Measurements from ENCODE around the gene EIF2A. TPM values are rescaled to one million over a fixed set of nuclear protein-coding genes. Genes with fewer than 3 reads are reported as not detected.
"Not testable (repeated sequence)": the region's sequence is repeated elsewhere in the genome, so short reads cannot be mapped to it uniquely, and the experiment has no call there.

EIF2A gene
- 10 to 100 TPM; 68.3 to 91.2 TPM for total RNA-seq

DNA sequence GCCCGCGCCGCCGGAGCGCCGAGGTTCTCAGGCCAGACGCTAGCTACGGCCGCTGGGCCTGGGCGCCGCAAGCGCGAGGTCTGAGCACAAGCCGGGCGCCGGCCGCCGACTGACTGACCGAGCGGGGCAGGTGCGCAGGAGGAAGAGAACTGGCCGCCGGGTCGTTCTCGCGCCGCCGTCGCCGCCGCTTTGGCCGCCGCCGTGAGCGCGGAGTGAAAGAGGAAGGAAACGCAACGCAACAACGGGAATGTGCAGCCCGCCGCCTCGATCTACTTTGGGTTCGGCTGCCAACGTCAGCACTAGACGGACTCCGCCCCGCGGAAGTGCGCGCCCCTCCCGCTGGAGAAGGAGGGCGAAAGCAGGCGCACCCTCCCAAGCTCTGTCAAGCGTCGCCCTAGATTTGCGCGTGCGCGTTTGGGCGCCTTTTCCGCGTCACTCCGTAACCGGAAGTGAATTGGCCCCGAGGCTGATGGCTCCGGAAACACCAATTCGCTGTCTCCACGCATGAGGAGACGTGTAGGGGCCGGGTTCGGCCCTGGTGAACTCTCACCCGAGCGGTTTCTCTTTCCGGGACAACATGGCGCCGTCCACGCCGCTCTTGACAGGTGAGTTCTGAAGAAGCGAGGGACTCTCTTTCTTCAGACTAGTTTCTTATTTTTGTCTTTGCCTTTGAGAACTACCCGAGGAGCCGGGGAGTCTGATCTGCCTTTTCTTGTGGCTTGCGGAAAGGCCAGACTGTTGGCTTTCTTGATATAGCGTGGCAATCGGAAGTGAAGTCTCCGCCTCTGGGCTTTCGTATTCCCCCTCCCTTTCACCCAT lies at the start of gene EIF2A, which contains the start of gene SERP1:
Gene EIF2A (plus strand): TSS at position 562 of the 819 bp plus-strand sequence. CDS start 16 bp downstream, at position 578.
Gene SERP1 (minus strand): TSS at position 271 of the 819 bp plus-strand sequence. CDS start 361 bp downstream, outside the sequence.
- CTCF ChIA-PET, result interaction anchor here (0.6 to 1.3 kb wide), 5 partner anchors 9 to 227 kb away, joined by 3 to 4 read pairs (median 3); partner anchors contain the start of gene SIAH2
- H3K27me3 Mint-ChIP-seq, result no peaks in the 10 kb centered on the region

DNA sequence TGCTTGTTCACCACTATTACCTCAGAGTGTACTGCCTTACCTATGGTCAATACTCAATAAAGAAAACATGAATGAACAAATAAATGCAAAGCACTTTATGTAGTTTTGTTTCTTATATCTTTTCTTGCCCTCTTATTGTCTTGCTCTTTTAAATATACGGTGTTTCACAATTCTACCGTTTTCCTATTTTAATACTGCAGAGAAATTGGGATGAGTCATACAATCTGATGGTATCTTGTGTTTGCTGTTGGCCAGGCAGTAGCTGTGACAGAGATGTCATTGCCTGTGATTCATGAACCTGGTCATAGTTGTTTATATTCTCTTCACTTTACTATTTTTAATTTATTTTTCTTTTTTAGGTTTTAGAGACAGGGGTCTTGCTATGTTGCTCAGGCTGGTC lies 48.6 kb upstream of the EIF2A start:
- ChIA-PET CTCF (no interaction called here), POLR2A (no interaction called here)
- Mint-ChIP-seq H3K4me3 (no peak overlapping the region), H3K9me3 (peaks cover 9% of the 10 kb centered on the region), H3K27me3 (no peaks in the 10 kb centered on the region), H3K27ac (no peak overlapping the region), H3K4me1 (no peaks in the 10 kb centered on the region), H3K36me3 (ENCODE audit: low read depth) (no peaks in the 10 kb centered on the region)
- no peak for DNase-seq

More for the DNA sequence above, at the start of gene EIF2A, which contains the start of gene SERP1:
- Mint-ChIP-seq H3K27ac (peak within 1 kb of the TSS; percentile 95), H3K4me3 (peak within 1 kb of the TSS; percentile 90), H3K4me1 (peaks cover 61% of the 10 kb centered on the region), H3K36me3 (ENCODE audit: low read depth) (peaks cover 50% of the 10 kb centered on the region), H3K9me3 (no peaks in the 10 kb centered on the region)
- peak; percentile 99 for DNase-seq
- POLR2A ChIA-PET, result interaction anchor here (1.3 kb wide), 1 partner anchor 56 kb away, joined by 5 read pairs; the partner anchor contains the start of gene SELENOT

DNA sequence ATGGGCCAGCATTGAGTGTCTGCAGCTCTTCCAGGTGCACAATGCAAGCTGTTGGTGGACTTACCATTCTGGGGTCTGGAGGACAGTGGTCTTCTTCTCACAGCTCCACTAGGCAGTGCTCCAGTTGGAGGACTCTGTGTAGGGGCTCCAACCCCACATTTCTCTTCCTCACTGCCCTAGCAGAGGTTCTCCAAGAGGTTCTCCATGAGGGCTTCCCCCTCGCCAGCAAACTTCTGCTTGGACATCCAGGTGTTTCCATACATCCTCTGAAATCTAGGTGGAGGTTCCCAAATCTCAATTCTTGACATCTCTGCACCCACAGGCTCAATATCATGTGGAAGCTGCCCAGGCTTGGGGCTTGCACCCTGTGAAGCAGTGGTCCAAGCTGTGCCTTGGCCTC lies 45.6 kb upstream of the EIF2A start:
- ChIA-PET POLR2A (interaction anchor here (0.5 kb wide), 1 partner anchor 934 kb away, joined by 4 read pairs; no protein-coding TSS in a partner anchor), CTCF (interaction anchor here (0.6 kb wide), 1 partner anchor 88 kb away, joined by 4 read pairs; no protein-coding TSS in a partner anchor)
- DNase-seq; H3K4me1 Mint-ChIP-seq; H3K27me3 Mint-ChIP-seq; H3K4me3 Mint-ChIP-seq; H3K27ac Mint-ChIP-seq; H3K9me3 Mint-ChIP-seq; H3K36me3 Mint-ChIP-seq (ENCODE audit: low read depth): not testable (repeated sequence)

DNA sequence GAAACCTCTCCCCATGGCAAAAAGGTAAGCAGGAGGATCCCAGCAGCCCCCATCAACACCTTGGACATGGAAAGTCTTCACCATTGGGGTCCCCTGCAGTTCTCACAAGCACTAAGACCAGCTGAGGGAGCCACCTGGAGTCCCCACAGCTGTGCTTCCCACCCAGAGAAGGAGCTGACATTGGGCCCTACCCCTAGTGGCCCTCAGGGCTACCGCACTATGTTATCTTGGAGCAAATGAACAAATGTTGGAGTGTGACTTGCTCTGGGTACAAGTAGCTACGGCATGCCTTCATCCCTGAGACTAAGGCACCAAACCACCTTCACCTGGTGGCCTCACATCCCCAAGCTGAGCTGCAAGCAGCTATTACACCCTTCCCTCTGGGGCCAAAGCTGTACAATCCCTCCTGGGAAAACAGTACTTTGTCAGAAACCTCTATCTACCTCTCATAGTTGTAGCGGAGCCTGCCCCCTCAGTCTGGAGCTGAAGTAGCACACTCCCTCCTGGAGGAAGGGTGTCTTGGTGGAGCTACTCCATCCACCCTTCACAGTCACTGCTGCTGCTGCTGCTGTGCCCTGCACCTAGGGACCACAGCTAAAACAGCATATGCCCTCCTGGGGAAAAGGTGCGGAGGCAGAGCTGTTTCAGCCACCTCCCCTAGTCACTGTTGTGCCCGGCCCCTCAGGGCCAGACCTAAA lies 43.0 kb upstream of the EIF2A start:
- DNase-seq, result no peak
- peaks cover 9% of the 10 kb centered on the region for H3K9me3 Mint-ChIP-seq
- H3K4me3 Mint-ChIP-seq, result no peak overlapping the region
- H3K27ac Mint-ChIP-seq, result no peak overlapping the region
- H3K27me3 Mint-ChIP-seq, result peaks cover 14% of the 10 kb centered on the region
- CTCF ChIA-PET, result interaction anchor here (0.6 kb wide), 1 partner anchor 255 kb away, joined by 3 read pairs; no protein-coding TSS in a partner anchor
- POLR2A ChIA-PET, result no interaction called here
- H3K36me3 Mint-ChIP-seq (ENCODE audit: low read depth), result no peaks in the 10 kb centered on the region
- H3K4me1 Mint-ChIP-seq, result no peaks in the 10 kb centered on the region

DNA sequence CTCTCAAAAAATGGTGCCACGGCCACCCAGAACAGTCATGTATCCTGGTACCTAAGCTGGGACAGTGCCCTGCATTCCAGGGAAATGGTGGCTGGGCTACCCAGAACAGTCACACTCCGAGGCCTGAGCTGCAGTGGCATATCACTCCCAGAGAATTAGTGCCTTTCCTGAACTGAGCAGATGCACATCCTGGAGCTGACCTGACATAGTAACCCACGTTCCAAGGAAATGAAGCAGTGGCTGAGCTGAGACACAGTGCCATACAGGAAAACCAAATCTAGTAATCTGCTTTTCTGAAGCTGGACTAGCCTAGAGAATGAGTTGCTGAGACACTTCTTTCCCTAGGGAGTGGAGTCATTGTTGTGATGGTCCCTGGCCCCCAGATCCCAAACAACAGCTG lies 42.1 kb upstream of the EIF2A start:
- H3K36me3 Mint-ChIP-seq (ENCODE audit: low read depth), result no peaks in the 10 kb centered on the region
- no peak overlapping the region for H3K4me3 Mint-ChIP-seq
- H3K9me3 Mint-ChIP-seq, result peaks cover 9% of the 10 kb centered on the region
- no peak for DNase-seq
- no peak overlapping the region for H3K27ac Mint-ChIP-seq
- CTCF ChIA-PET, result interaction anchor here (0.6 to 1.3 kb wide), 3 partner anchors 9 to 694 kb away, joined by 3 read pairs; no protein-coding TSS in a partner anchor
- POLR2A ChIA-PET, result no interaction called here
- H3K27me3 Mint-ChIP-seq, result peaks cover 21% of the 10 kb centered on the region
- no peaks in the 10 kb centered on the region for H3K4me1 Mint-ChIP-seq

DNA sequence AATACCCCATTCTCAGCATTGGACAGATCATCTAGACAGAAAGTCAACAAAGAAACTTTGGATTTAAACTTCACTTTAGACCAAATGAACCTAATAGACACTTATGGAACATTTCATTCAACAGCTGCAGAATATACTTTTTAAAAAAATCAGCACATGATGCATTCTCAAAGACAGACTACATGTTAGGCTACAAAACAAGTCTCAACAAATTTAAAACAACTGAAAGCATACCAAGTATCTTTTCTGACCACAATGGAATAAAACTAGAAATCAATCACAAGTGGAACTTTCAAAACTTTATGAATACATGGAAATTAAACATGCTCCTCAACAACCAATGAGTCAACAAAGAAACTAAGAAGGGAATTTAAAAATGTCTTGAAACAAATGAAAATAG lies 38.2 kb upstream of the EIF2A start:
- Mint-ChIP-seq H3K4me1 (no peaks in the 10 kb centered on the region), H3K4me3 (no peak overlapping the region), H3K27ac (no peak overlapping the region), H3K27me3 (peaks cover 32% of the 10 kb centered on the region), H3K9me3 (no peaks in the 10 kb centered on the region), H3K36me3 (ENCODE audit: low read depth) (no peaks in the 10 kb centered on the region)
- POLR2A ChIA-PET, result no interaction called here
- no peak for DNase-seq
- CTCF ChIA-PET, result no interaction called here

DNA sequence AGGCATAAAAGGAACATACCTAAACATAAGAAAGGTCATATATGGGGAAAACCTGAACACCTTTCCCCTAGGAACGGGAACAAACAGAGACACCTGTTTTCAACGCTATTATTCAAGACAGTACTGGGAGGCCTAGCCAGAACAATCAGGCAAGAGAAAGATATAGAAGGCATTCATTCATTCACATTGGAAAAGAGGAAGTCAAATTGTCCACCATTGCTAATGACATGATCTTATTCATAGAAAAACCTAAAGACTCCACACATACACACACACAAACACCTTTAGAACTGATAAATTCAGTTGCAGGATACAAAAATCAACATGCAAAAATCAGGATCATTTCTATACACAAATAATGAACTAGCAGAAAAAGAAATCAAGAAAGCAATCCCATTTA lies 36.8 kb upstream of the EIF2A start:
- H3K4me3 Mint-ChIP-seq, result no peak overlapping the region
- H3K36me3 Mint-ChIP-seq (ENCODE audit: low read depth), result no peaks in the 10 kb centered on the region
- no peaks in the 10 kb centered on the region for H3K4me1 Mint-ChIP-seq
- ChIA-PET CTCF (no interaction called here), POLR2A (no interaction called here)
- peaks cover 32% of the 10 kb centered on the region for H3K27me3 Mint-ChIP-seq
- H3K9me3 Mint-ChIP-seq, result no peaks in the 10 kb centered on the region
- DNase-seq, result no peak
- no peak overlapping the region for H3K27ac Mint-ChIP-seq

DNA sequence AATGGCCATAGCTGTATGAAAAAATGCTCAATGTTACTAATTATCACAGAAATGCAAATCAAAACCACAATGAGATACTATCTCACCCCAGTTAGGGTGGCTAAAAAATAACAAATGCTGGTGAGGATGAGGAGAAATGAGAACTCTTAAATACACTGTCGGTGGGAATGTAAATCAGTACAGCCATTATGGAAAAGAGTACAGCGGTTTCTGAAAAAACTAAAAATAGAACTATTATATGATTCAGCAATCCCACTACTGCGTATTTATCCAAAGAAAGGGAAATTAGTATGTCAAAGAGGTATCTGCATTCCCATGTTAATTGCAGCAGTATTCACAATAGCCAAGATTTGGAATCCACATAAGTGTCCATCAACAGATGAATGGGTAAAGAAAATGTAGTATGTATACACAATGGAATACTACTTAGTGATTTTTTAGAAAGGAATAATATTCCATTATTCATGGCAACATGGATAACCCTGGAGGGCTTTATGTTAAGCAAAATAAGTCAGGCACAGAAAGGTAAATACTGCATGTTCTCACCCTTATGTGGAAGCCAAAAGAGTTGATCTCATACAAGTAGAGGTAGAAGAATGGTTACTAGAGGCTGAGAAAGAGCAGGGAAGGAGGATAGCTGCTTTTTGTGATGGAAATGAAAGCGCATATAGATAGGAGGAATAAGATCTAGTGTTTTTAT lies 35.3 kb upstream of the EIF2A start:
- DNase-seq, result no peak
- peaks cover 35% of the 10 kb centered on the region for H3K27me3 Mint-ChIP-seq
- no peaks in the 10 kb centered on the region for H3K36me3 Mint-ChIP-seq (ENCODE audit: low read depth)
- ChIA-PET POLR2A (no interaction called here), CTCF (no interaction called here)
- H3K27ac Mint-ChIP-seq, result no peak overlapping the region
- H3K4me1 Mint-ChIP-seq, result no peaks in the 10 kb centered on the region
- no peak overlapping the region for H3K4me3 Mint-ChIP-seq
- no peaks in the 10 kb centered on the region for H3K9me3 Mint-ChIP-seq

DNA sequence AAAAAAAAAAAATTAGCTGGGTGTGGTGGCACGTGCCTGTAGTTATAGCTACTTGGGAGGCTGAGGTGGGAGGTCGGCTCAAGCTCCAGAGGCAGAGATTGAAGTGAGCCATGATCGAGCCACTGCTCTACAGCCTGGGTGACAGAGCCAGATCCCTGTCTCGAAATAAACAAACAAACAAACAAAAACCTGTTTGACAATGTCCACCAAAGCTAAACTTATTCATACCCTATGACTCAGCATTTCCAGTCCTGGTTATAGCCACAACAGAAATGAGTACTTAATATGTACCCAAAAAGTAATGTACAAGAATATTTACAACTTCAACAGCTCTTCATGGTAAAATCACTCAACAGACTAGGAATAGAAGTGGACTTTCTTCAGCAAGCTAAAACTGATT lies 31.4 kb upstream of the EIF2A start:
- Mint-ChIP-seq H3K27me3 (peaks cover 17% of the 10 kb centered on the region), H3K36me3 (ENCODE audit: low read depth) (no peaks in the 10 kb centered on the region), H3K4me1 (no peaks in the 10 kb centered on the region), H3K27ac (no peak overlapping the region), H3K9me3 (no peaks in the 10 kb centered on the region), H3K4me3 (no peak overlapping the region)
- POLR2A ChIA-PET, result no interaction called here
- CTCF ChIA-PET, result interaction anchor here (0.6 kb wide), 1 partner anchor 282 kb away, joined by 3 read pairs; no protein-coding TSS in a partner anchor
- DNase-seq, result no peak

DNA sequence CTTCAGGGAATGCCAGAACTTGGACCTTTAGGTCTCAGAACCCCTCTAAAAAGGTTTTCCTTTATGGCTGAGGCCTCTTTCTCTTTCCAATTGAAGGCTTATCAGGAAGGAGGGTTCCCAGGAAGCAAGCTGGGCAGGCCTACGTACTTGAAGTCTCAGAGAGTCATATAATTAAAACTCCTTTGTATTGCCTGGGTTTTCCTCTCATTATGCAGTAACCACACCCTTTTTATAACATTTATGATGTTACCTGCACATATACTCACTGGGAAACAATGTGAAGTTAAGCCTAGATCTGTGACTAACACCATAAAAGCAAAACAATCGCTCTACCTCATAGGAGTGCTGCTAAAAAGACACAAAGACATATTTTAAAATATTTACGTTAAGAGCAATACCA lies 27.6 kb upstream of the EIF2A start:
- CTCF ChIA-PET, result no interaction called here
- H3K27ac Mint-ChIP-seq, result no peak overlapping the region
- H3K36me3 Mint-ChIP-seq (ENCODE audit: low read depth), result no peaks in the 10 kb centered on the region
- DNase-seq, result no peak
- no peak overlapping the region for H3K4me3 Mint-ChIP-seq
- POLR2A ChIA-PET, result no interaction called here
- no peaks in the 10 kb centered on the region for H3K9me3 Mint-ChIP-seq
- peaks cover 10% of the 10 kb centered on the region for H3K27me3 Mint-ChIP-seq
- no peaks in the 10 kb centered on the region for H3K4me1 Mint-ChIP-seq

DNA sequence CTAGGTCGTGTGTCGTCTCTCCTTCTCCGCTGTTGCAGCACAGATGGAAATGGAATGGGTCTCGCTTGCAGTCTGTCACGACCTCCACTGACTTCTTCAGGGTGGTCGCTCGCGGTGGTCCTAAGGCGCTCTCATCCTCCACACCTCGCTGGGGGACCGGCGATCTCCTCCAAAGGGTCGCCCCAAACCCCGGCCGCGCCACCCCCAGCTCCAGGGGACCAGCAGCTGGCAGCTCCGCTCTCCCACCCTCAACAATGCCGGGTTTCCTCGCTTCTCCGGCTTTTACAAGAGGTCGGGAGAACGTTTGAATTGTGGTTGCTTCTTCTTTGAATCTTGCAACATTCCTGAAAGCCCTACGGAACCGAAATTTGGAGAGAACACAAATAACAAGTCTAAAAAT lies 26.2 kb upstream of the EIF2A start:
- Mint-ChIP-seq H3K36me3 (ENCODE audit: low read depth) (no peaks in the 10 kb centered on the region), H3K4me1 (no peaks in the 10 kb centered on the region), H3K27me3 (peaks cover 10% of the 10 kb centered on the region), H3K4me3 (no peak overlapping the region), H3K27ac (no peak overlapping the region), H3K9me3 (no peaks in the 10 kb centered on the region)
- ChIA-PET POLR2A (no interaction called here), CTCF (interaction anchor here (1.0 to 1.8 kb wide), 2 partner anchors 25 to 110 kb away, joined by 3 to 7 read pairs; no protein-coding TSS in a partner anchor)
- DNase-seq, result no peak

DNA sequence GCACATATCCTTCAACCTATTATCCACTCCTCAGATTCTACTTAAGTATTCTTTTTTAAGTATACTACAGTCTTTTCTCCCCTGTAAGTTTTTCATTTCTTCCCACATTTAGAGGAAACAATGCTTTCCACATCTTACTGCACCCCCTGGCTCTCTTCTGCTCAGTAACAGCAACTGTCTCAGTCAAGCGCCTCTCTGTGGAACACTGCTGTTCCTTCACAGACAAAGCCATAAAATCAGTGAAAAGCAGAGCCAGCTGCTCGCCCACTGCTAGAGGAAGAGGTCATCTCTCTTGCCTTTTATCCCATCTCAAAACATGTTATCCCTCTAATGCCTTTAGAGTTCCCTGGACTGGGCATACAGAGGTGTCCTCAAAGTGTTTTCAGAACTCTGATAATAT lies 25.1 kb upstream of the EIF2A start:
- Mint-ChIP-seq H3K4me3 (no peak overlapping the region), H3K36me3 (ENCODE audit: low read depth) (no peaks in the 10 kb centered on the region), H3K27ac (no peak overlapping the region), H3K4me1 (no peaks in the 10 kb centered on the region), H3K27me3 (peaks cover 7% of the 10 kb centered on the region), H3K9me3 (no peaks in the 10 kb centered on the region)
- CTCF ChIA-PET, result interaction anchor here (1.8 kb wide), 1 partner anchor 26 kb away, joined by 7 read pairs; no protein-coding TSS in a partner anchor
- DNase-seq, result no peak
- POLR2A ChIA-PET, result no interaction called here

All from activated CD4-positive, alpha-beta T cell treated with anti-CD3 and anti-CD28 coated beads, Interleukin-2, amount 10 ng/mL, durations not matched to agents 7 days and 5 days (primary cell).